Calu3 (cell line): Measurements from ENCODE around the gene FARP1. TPM values are rescaled to one million over a fixed set of nuclear protein-coding genes. Genes with fewer than 3 reads are reported as not detected.

Source experiments
- BruUV-seq: library from RNA; stranded (reverse); fragments of 400-500 nt; replicated peaks from 2 replicates; lab custom pipeline; 2021; lab: Mats Ljungman, UMichigan
- CTCF ChIA-PET: fragments of 300-600 bp; sonication (Branson Sonifier 250); formaldehyde crosslinking; loops from one replicate; lab custom pipeline; 2022; ENCODE audit warnings: antibody characterized with exemption; lab: Charles Lee
- DNase-seq: peaks from one replicate; pipeline ENCODE4 v3.0.0; 2022
- H3K27ac Mint-ChIP-seq: one replicate; pipeline ENCODE4 v1.8.0; 2022; ENCODE audit warnings: mixed read lengths; ENCODE audit not compliant: unreplicated experiment
- H3K27me3 Mint-ChIP-seq: one replicate; pipeline ENCODE4 v1.8.0; 2022; ENCODE audit warnings: mixed read lengths; ENCODE audit not compliant: unreplicated experiment
- H3K36me3 Mint-ChIP-seq: one replicate; pipeline ENCODE4 v1.8.0; 2022; ENCODE audit warnings: mild to moderate bottlenecking, moderate library complexity, mixed read lengths; ENCODE audit not compliant: insufficient read depth, unreplicated experiment
- H3K4me1 Mint-ChIP-seq: one replicate; pipeline ENCODE4 v1.8.0; 2022; ENCODE audit warnings: mild to moderate bottlenecking, low read depth, mixed read lengths; ENCODE audit not compliant: unreplicated experiment
- H3K4me3 Mint-ChIP-seq: one replicate; pipeline ENCODE4 v1.8.0; 2022; ENCODE audit warnings: mild to moderate bottlenecking, low read depth, moderate library complexity, mixed read lengths; ENCODE audit not compliant: unreplicated experiment
- H3K9me3 Mint-ChIP-seq: one replicate; pipeline ENCODE4 v1.8.0; 2022; ENCODE audit warnings: low read depth, mixed read lengths; ENCODE audit not compliant: unreplicated experiment
- intact Hi-C: fragments of 100-400 bp; cut with micrococcal nuclease; formaldehyde crosslinking; loops from one replicate; pipeline ENCODE4 v1.10.0; 2022; ENCODE audit not compliant: unreplicated experiment
- total RNA-seq: library from RNA; stranded (reverse); gene quantifications from 2 replicates; pipeline ENCODE4 v1.2.3, GENCODE V29; 2022
- TF ChIP-seq, protein P1 (sequence below): fragments of 200-600 bp; IDR thresholded peaks from one replicate; pipeline ENCODE4 v1.8.0; 2022; ENCODE audit warnings: antibody characterized with exemption; ENCODE audit not compliant: unreplicated experiment

FARP1 gene
- total RNA-seq, 1 experiment from 2014 or later: 47.0 TPM

DNA sequence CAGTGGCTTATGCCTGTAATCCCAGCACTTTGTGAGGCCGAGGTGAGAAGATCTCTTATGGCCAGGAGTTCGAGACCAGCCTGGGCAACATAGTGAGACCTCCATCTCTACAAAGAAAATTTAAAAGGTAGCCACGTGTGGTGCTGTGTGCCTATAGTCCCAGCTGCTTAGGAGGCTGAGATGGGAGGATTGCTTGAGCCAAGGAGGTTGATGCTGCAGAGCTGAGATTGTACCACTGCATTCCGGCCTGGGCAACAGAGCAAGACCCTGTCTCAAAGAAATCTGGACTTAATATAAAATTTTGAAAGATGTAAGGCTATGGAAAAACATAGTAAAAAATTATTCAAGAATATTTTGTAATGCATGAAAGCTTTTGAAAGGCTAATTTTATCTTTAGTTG lies 99.5 kb downstream of the FARP1 start:
- no peak overlapping the region for H3K4me3 Mint-ChIP-seq
- intact Hi-C loops: no loop called here
- no peaks in the 10 kb centered on the region for H3K4me1 Mint-ChIP-seq
- DNase-seq: no peak
- no TSS peak for BruUV-seq
- H3K9me3 Mint-ChIP-seq: no peaks in the 10 kb centered on the region
- TF ChIP-seq, protein P1, sequence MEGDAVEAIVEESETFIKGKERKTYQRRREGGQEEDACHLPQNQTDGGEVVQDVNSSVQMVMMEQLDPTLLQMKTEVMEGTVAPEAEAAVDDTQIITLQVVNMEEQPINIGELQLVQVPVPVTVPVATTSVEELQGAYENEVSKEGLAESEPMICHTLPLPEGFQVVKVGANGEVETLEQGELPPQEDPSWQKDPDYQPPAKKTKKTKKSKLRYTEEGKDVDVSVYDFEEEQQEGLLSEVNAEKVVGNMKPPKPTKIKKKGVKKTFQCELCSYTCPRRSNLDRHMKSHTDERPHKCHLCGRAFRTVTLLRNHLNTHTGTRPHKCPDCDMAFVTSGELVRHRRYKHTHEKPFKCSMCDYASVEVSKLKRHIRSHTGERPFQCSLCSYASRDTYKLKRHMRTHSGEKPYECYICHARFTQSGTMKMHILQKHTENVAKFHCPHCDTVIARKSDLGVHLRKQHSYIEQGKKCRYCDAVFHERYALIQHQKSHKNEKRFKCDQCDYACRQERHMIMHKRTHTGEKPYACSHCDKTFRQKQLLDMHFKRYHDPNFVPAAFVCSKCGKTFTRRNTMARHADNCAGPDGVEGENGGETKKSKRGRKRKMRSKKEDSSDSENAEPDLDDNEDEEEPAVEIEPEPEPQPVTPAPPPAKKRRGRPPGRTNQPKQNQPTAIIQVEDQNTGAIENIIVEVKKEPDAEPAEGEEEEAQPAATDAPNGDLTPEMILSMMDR: no peak
- H3K27me3 Mint-ChIP-seq: no peaks in the 10 kb centered on the region
- CTCF ChIA-PET: no interaction called here
- no peaks in the 10 kb centered on the region for H3K36me3 Mint-ChIP-seq
- H3K27ac Mint-ChIP-seq: no peak overlapping the region

DNA sequence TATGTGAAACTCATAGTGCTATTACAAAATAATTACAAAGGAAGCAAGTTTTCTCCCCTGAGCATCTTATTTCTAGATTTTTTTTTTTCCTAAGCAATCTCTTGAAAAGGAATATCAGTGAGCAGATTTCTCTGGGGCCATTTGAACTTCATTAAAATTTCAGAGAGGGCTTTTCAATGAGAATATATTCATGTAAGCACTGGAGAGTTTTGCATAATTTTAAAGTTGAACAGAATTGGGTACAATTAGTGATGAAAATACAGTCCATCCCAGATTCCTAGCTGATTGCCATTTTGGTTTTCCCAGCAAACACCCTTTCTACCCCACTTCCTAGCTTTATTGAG lies 101.0 kb downstream of the FARP1 start:
- no peaks in the 10 kb centered on the region for H3K9me3 Mint-ChIP-seq

DNA sequence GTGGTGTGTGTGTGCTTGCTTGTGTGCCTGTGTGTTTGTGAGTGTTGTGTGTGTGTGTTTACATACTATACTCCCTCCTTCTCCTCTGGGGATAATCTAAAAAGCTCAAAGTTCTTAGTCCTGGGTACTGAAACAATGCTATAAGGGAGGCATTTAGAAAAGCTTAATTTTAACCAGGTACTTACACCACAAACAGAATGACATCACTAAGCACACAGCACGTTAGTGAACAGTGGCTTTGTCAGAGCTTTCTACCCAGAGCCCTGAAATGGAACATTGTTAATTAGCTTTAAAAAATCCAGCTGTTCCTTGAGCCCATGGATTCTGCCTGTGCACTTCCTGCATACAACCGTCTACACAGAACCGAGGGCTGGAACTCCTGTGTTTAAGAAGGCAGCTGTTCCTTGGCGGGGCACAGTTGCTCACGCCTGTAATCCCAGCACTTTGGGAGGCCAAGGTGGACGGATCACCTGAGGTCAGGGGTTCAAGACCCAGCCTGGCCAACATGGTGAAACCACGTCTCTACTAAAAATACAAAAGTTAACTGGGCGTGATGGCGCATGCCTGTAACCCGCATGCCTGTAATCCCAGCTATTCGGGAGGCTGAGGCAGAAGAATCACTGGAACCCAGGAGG lies 103.8 kb downstream of the FARP1 start:
- H3K4me3 Mint-ChIP-seq: no peak overlapping the region
- H3K27me3 Mint-ChIP-seq: no peaks in the 10 kb centered on the region
- intact Hi-C loops: no loop called here
- no peaks in the 10 kb centered on the region for H3K36me3 Mint-ChIP-seq
- no peak overlapping the region for H3K27ac Mint-ChIP-seq
- no peaks in the 10 kb centered on the region for H3K4me1 Mint-ChIP-seq
- DNase-seq: no peak
- TF ChIP-seq, protein P1: no peak
- no peaks in the 10 kb centered on the region for H3K9me3 Mint-ChIP-seq
- CTCF ChIA-PET: no interaction called here
- BruUV-seq: no TSS peak

More for the DNA sequence above, 101.0 kb downstream of the FARP1 start:
- TF ChIP-seq, protein P1: no peak
- intact Hi-C loops: no loop called here
- Mint-ChIP-seq H3K4me3 (no peak overlapping the region), H3K4me1 (no peaks in the 10 kb centered on the region), H3K27me3 (no peaks in the 10 kb centered on the region), H3K27ac (no peak overlapping the region), H3K36me3 (no peaks in the 10 kb centered on the region)
- no TSS peak for BruUV-seq
- DNase-seq: no peak
- CTCF ChIA-PET: no interaction called here

DNA sequence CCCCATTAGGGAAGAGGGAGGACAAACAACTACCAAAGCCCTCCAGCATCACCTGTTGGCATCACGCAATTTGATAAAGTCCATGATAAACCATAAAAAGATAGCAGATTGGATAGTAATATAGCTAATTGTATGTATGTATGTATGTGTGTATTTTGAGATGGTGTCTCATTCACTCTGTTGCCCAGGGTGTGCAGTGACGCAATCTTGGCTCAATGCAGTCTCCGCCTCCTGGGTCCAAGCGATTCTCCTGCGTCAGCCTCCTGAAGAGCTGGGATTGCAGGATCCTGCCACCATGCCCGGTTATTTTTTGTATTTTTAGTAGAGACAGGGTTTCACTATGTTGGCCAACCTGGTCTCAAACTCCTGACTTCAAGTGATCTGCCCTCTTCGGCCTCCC lies 108.8 kb downstream of the FARP1 start:
- Mint-ChIP-seq H3K27ac (no peak overlapping the region), H3K27me3 (no peaks in the 10 kb centered on the region), H3K9me3 (no peaks in the 10 kb centered on the region), H3K36me3 (no peaks in the 10 kb centered on the region), H3K4me1 (peaks cover 7% of the 10 kb centered on the region), H3K4me3 (no peak overlapping the region)
- intact Hi-C loops: no loop called here
- CTCF ChIA-PET: no interaction called here
- DNase-seq: no peak
- TF ChIP-seq, protein P1: no peak
- no TSS peak for BruUV-seq
